Measurements from ENCODE around the gene CNPPD1.

CNPPD1 gene

GRCh38 chr2:219178377-219179175, 1.9 kb upstream of the CNPPD1 start:
- no peak for DNase-seq

- peak; percentile 94 for DNase-seq
These were observed 1.0 kb upstream of the CNPPD1 start, which contains the start of gene RETREG2 for GRCh38 chr2:219177552-219178376. Gene RETREG2, plus strand, starts transcription at chr2:219178275. Its CDS starts 78 bp downstream, at chr2:219178353.

GRCh38 chr2:219175928-219176817, 552 bp downstream of the CNPPD1 start:
- no peak for DNase-seq

DNA sequence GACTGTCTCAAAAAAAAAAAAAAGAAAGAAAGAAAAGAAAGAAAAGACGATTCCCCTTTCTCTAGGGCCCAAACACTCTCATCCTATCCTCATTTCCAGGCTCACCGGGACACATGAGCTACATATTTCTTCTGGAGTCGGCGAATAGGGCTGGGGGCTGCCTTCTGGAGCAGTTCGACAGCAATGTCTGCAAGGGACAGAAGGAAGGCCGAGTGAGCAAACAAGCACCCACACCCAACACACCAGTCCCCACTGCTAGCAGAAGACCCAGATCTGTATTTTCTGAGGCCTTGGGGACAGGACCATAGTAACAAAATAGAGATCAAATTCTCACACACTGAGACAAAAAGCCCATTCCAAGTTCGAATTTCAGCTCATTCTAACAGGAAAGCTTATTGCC, 1.2 kb downstream of the CNPPD1 start:
- DNase-seq: no peak

DNA sequence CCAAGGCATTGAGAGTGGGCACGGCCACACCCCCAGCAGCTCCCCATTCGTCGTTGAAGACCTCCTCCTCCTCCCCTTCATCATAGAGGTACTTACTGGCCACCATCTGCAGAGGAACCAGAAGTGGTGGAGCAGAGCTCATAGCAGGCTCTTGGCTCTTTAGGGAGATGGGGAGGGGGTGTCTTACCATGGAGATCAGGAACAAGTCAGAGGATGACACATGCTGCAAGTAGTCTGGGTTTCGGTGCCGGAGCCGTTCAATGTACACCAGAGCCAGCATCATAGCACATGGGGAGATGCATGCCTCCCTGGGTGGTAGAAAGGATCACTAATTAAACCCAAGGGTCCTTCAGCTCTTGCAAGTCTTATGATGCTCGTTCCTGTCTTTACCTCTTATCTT, 1.9 kb downstream of the CNPPD1 start:
- DNase-seq: no peak

GRCh38 chr2:219174146-219174545, 2.6 kb downstream of the CNPPD1 start:
- no peak for DNase-seq

DNA sequence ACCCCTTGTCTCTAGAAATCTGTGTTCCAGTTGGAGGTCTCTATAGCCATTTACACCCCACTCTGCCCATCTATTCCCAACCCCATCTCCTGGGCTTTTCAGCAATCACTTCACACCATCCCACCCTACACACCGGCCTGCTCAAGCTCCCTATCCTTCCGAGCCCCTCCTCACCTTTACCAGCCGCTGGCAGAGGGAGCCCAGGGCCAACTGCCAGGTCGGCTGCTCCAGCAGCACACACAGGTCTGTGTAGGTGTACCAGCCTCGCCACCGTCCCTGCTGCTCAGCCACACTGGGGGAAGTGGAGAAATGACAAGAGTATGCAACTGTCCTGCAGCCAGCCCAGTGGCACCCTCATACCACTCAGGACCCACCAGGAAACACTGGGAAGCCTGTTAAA, 3.5 kb downstream of the CNPPD1 start:
- DNase-seq: no peak

- no peak for DNase-seq
These were observed 4.2 kb downstream of the CNPPD1 start for GRCh38 chr2:219172231-219173154.

DNA sequence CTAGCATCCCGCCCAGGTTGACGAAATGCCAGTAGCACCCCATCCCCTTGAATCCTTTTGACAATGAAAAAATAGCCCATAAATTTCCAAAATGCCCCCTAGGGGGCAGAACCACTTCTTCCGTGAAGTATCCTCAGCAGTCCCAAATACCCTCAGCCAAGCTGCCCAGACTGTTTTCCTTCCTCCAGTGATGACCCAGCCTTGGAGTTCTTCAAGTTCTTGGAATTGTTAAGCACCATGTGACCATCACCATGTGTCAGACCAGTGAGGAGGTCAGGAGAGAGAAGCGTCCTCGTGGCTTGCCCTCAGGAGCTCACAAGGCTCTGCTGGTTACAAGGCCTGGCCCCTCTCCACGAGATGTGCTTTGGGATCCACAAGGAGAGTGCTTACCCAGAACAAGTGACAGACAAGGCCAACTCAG, 5.5 kb downstream of the CNPPD1 start:
- peak; percentile 76 for DNase-seq

DNA sequence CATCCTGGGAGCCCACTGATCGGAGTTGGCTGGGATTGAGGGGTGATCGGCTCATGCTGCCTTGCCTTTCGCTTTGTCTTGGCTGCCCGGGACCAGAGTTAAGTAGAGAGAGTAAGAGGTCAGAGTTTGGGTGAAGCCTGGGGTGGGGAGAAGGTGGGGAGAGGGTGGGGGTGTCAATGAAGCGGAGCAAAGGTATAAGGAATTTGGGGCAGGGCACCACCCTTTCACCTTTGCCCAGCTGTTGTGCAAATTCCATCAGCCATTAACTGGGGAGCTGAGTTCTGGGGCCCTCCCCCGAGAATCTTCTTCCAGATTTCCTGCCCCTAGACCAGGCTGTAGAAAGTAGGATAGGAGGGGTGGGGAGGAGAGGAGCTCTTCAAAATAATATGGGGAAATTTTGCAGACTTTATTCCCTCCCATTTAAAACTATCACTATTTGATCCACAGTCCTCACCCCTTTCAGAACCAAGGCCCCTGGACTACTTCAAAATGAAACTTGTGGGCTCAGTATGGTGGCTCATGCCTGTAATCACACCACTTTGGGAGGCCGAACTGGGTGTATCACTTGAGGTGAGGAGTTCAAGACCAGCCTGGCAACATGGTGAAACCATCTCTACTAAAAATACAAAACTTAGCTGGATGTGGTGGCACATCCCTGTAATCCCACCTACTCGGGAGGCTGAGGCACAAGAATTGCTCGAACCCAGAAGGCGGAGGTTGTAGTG, 6.6 kb downstream of the CNPPD1 start, which contains the start of gene SLC23A3:
Gene SLC23A3 (minus strand): TSS at position 100 of the 725 bp plus-strand sequence. CDS start 45 bp downstream, at position 55.
- DNase-seq: no peak

- no peak for DNase-seq
These were observed 7.8 kb downstream of the CNPPD1 start for GRCh38 chr2:219168932-219169331.

- no peak for DNase-seq
These were observed 8.2 kb downstream of the CNPPD1 start for GRCh38 chr2:219168526-219168925.

- no peak for DNase-seq
These were observed 8.7 kb downstream of the CNPPD1 start for GRCh38 chr2:219167997-219168396.

DNA sequence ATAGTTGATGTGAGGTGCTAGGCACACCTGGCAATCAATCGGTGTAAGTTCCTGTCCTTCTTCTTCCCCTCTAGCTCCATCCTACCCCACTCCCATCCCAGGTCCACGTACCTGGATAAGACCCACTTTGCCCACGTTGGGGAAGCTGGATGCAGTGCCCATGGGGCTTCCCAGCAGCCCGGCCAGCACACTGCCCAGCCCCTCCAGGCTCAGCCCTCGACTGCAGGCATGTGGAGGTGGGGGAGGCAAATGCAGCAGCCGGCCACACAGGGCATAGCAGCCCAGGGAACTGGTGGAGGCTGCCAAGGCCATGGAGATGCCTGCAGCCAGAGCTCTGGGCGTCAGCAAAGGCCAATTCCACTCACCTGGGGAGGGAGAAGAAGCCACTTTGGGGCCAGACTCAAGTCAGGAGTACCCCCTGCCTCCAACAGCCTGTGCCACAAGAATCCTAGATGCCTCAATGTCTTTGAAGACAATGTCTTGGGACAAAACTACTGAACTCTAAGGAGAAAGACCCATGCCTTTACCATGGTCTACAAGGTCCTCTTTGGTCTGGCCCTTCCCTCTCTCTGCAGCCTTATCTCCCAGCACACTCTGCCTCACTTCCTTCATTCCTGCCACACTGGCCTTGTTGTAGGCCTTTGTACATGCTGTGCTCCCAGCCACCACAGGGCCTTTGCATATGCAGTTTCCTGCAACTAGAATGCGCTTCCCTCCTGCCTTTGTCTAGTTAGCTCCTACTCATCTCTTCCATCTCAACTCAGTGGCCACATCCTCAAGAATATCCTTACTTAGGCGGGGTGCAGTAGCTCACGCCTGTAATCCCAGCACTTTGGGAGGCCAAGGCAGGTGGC, 11.4 kb downstream of the CNPPD1 start:
- no peak for DNase-seq

DNA sequence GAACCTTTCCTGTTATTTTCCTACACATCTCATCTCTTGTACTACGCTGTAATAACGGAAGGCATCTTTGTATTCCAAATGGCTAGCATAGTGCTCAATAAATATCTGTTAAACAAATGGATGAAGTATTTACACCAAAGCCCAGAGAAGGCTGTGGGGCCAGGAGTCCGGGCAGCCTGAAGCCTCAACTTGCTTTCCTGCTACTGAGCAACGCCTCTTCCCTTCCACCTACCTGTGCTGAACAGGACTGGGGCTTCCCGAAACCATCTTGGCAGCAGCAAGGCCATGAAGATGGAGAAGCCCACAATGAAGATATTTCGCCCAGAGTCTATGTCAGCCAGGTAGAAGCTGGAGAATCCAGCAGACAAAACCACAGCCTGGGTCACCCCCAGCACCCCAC, 13.6 kb downstream of the CNPPD1 start:
- DNase-seq: no peak

DNA sequence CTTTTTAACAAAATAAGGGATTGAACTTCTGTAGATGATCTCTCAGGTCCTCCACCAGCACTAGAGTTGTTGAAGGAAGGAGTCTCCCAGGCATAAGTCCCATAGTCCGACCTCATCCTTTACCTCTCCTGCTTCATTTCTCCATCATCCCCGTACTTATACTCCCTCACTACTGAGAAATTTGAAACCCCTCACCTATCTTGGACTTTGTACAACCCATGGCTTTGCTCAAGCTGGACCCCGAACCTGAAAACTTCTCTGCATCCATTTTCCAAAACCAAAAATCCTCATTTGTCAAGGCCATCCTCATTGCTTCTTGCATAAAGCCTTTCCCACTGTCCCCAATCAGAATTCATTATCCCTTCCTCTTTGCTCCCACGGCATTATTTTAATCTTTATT, 15.6 kb downstream of the CNPPD1 start:
- no peak for DNase-seq

DNA sequence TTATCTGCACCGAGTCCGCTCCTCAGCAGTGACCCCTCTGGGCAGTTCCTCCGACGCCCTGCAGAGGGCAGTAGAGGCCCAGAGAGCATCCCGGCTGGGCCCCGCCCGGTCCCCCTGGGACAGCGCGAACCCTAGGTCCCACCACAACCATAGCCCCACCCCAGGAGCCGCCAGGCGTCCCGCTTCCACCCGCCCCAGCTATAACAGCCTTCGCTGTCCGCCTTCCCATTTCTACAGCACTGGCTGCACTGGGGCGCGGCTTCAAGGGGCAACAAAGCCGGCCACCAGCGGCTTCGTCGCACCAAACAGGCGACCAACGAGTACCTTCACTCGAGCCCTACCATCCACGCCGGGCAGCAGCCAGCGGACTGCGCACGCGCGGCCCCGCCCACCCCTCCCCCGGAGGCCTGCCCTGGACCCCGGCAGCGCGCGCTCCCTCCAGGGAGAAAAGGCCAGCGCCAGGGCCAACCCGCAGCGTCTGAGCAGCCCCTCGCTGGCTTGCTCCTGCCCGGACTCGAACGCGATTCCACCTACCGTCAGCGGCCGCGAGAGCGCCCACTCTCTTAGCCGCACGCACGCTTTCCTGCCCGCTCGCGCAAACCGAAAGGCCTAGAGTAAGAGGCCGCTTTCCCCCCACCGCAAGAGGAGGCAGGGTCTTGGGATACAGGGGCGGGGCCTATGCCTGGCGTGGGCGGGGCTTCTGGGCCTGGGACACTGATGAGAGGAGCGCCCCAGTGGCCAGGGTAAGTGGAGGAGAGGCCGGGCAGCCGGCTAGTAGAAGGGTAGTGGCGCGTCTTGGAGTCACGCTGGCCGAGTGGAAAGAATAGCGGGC, 16.3 kb downstream of the CNPPD1 start, which contains the start of gene NHEJ1:
Gene NHEJ1 (minus strand): TSS at position 630 of the 832 bp plus-strand sequence. CDS start 2,453 bp downstream, outside the sequence.
- DNase-seq: peak; percentile 97

DNA sequence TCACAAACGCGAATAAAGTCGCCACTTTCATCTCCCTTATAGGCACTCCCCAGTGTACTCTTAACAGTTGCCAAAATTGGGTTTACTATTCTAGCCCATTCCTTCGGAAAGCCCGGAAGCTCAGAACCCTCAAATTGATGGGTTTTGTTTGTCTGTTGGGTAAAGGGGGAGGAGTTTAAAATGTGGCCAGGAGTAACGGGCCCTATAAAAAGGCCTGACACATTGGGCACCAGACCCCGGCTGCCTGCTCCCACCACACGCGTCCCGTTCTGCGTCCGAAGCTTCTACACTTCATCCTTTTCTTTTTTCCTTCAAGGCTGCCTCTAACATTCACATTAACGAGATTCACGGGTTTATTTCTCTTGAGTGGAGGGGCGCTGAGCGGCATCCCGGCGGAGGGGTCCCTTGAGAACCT, 16.9 kb downstream of the CNPPD1 start:
- DNase-seq: no peak

DNA sequence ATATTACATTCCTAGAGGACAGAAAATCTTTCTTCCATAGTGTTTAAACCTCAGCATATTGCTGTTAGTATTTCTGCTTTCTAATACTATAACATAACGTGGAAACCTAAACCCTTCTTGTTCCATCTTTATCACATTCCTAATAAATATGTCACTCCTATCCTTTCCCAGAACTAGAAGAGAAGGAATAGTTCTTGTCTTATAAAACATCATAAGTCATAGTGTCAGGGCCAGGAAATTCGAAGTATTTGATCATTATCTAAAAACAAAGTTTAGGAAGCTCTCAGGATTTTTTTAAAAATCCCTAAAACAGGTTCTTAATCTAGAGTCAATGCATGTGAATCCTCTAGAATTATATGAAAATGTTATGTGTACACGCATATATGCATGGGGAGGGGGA, 18.1 kb downstream of the CNPPD1 start:
- DNase-seq: no peak
